Glutamatergic neuron (in vitro differentiated cells): ENCODE results near the gene COL15A1. TPM values are rescaled to one million over a fixed set of nuclear protein-coding genes. Genes with fewer than 3 reads are reported as not detected.
"Not testable (repeated sequence)": the region's sequence is repeated elsewhere in the genome, so short reads cannot be mapped to it uniquely, and the experiment has no call there.

Experiments
- DNase-seq: peaks from one replicate; pipeline ENCODE4 v3.0.0; 2022
- H3K27ac Mint-ChIP-seq: one replicate; pipeline ENCODE4 v1.8.0; 2020; ENCODE audit warnings: mild to moderate bottlenecking, mixed read lengths, inconsistent platforms; ENCODE audit not compliant: unreplicated experiment
- H3K27me3 Mint-ChIP-seq: one replicate; pipeline ENCODE4 v1.8.0; 2020; ENCODE audit warnings: mild to moderate bottlenecking, moderate library complexity, mixed read lengths, inconsistent platforms; ENCODE audit not compliant: unreplicated experiment
- H3K36me3 Mint-ChIP-seq: one replicate; pipeline ENCODE4 v1.8.0; 2020; ENCODE audit warnings: mild to moderate bottlenecking, mixed read lengths, inconsistent platforms; ENCODE audit not compliant: unreplicated experiment
- H3K4me1 Mint-ChIP-seq: one replicate; pipeline ENCODE4 v1.8.0; 2020; ENCODE audit warnings: mild to moderate bottlenecking, low read depth, mixed read lengths, inconsistent platforms; ENCODE audit not compliant: unreplicated experiment
- H3K4me3 Mint-ChIP-seq: one replicate; pipeline ENCODE4 v1.8.0; 2020; ENCODE audit warnings: mild to moderate bottlenecking, mixed read lengths, inconsistent platforms; ENCODE audit not compliant: unreplicated experiment
- H3K9me3 Mint-ChIP-seq: one replicate; pipeline ENCODE4 v1.8.0; 2020; ENCODE audit warnings: mild to moderate bottlenecking, moderate library complexity, mixed read lengths, inconsistent platforms; ENCODE audit not compliant: unreplicated experiment
- CTCF ChIP-seq: fragments of 200-600 bp; sonication (generic); IDR thresholded peaks from one replicate; pipeline ENCODE4 v1.5.0; 2021; ENCODE audit not compliant: partially characterized antibody, unreplicated experiment
- total RNA-seq: library from RNA; stranded (reverse); fragmentation: NEBNext Ultra II Directional; extraction: Animal tissue kit (Norgen Biotek cat#: 25700); gene quantifications from one replicate; pipeline ENCODE4 v1.2.1, GENCODE V29; 2021; ENCODE audit not compliant: unreplicated experiment

Gene COL15A1
- total RNA-seq, 1 donor from 2014 or later, result not detected

GRCh38 chr9:99006511-99006910, 62.8 kb downstream of the COL15A1 start:
- H3K4me1 Mint-ChIP-seq, result no peaks in the 10 kb centered on the region
- no peak for TF ChIP-seq CTCF
- DNase-seq, result no peak
- peaks cover 17% of the 10 kb centered on the region for H3K36me3 Mint-ChIP-seq
- H3K27ac Mint-ChIP-seq, result no peak overlapping the region
- peaks cover 12% of the 10 kb centered on the region for H3K9me3 Mint-ChIP-seq
- peaks cover 7% of the 10 kb centered on the region for H3K27me3 Mint-ChIP-seq
- no peak overlapping the region for H3K4me3 Mint-ChIP-seq

GRCh38 chr9:99006979-99007378, 63.3 kb downstream of the COL15A1 start:
- H3K36me3 Mint-ChIP-seq, result peaks cover 17% of the 10 kb centered on the region
- H3K4me1 Mint-ChIP-seq, result no peaks in the 10 kb centered on the region
- H3K4me3 Mint-ChIP-seq, result no peak overlapping the region
- H3K27ac Mint-ChIP-seq, result no peak overlapping the region
- no peak for TF ChIP-seq CTCF
- no peak for DNase-seq
- peaks cover 12% of the 10 kb centered on the region for H3K9me3 Mint-ChIP-seq
- peaks cover 7% of the 10 kb centered on the region for H3K27me3 Mint-ChIP-seq

GRCh38 chr9:99008203-99008602, 64.5 kb downstream of the COL15A1 start:
- Mint-ChIP-seq H3K27me3 (peaks cover 7% of the 10 kb centered on the region), H3K4me1 (no peaks in the 10 kb centered on the region), H3K36me3 (peaks cover 17% of the 10 kb centered on the region), H3K9me3 (peaks cover 12% of the 10 kb centered on the region), H3K4me3 (no peak overlapping the region), H3K27ac (no peak overlapping the region)
- no peak for DNase-seq
- TF ChIP-seq CTCF, result no peak

DNA sequence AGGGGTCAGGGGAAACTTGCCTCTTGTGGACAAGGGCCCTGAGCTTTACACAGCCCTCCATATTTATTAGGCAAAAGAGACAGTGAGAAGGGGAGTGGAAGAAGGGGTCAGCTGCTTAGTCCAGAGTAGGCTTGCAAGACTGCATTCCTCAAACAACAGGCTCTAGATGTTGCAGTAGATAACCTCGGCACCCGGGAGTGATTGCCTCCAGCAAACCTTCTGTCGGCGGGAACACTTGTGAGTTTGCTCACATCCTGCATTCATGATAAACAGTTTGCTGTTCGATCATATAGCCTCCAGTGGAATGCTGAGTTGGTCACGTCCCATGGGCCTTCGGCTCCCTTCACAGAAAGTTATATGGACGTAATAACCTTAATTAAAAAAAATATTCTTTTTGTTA, 66.7 kb downstream of the COL15A1 start:
- peaks cover 13% of the 10 kb centered on the region for H3K36me3 Mint-ChIP-seq
- not testable (repeated sequence) for H3K4me3 Mint-ChIP-seq, H3K27ac Mint-ChIP-seq, DNase-seq, H3K27me3 Mint-ChIP-seq, H3K4me1 Mint-ChIP-seq, H3K9me3 Mint-ChIP-seq

DNA sequence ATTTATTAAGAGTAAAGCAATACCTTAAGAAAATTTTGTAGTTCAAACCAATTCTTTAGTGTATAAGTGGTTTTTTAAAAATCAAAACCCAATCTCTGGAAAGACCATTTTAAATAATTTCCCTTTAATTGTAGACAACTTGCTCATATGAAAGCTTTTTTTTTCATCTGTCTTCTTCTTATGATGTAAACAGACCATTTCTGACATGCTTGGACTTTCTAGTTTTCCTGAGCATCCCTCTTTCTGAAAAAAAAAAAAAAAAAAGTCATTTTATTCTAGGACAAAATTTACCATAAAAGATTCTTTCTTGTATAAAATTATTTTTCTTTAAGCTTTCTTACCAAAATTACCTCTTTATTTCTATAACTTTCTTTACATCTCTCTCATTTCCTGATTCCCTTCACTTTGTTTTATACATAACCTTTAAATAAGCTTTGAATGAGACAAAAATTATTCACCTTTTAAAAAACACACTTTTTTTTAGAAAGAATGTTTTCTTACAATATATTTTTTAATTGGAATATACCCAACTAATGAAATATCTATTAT, 67.5 kb downstream of the COL15A1 start:
- Mint-ChIP-seq H3K4me3 (no peak overlapping the region), H3K9me3 (peaks cover 5% of the 10 kb centered on the region), H3K4me1 (no peaks in the 10 kb centered on the region), H3K27me3 (no peaks in the 10 kb centered on the region), H3K27ac (no peak overlapping the region), H3K36me3 (peaks cover 5% of the 10 kb centered on the region)
- no peak for DNase-seq
- TF ChIP-seq CTCF, result no peak
